SK-N-SH treated with all-trans-retinoic acid at 6 μM for 48 hours (cell line): ENCODE data around the gene OR13F1.

Experiments
- RARB ChIP-seq: fragments of 250-450 bp; sonication (Bioruptor Pico); IDR thresholded peaks from 2 replicates; pipeline ENCODE4 v1.8.0; 2021; ENCODE audit warnings: mild to moderate bottlenecking, moderate library complexity
- SNAI2 ChIP-seq: fragments of 250-450 bp; sonication (Bioruptor Pico); IDR thresholded peaks from 2 replicates; pipeline ENCODE4 v1.5.0; 2020; ENCODE audit warnings: mild to moderate bottlenecking, moderate library complexity
- TSHZ2 ChIP-seq: fragments of 250-450 bp; sonication (Bioruptor Pico); IDR thresholded peaks from 2 replicates; pipeline ENCODE4 v1.5.0; 2020; ENCODE audit warnings: mild to moderate bottlenecking, moderate library complexity
- ZC3H10 ChIP-seq: fragments of 250-450 bp; sonication (Bioruptor Pico); IDR thresholded peaks from 2 replicates; pipeline ENCODE4 v1.5.1; 2021; ENCODE audit warnings: mild to moderate bottlenecking, moderate library complexity
- ZFP3 ChIP-seq: fragments of 250-450 bp; sonication (Bioruptor Pico); IDR thresholded peaks from 2 replicates; pipeline ENCODE4 v1.5.0; 2020; ENCODE audit warnings: mild to moderate bottlenecking, moderate library complexity
- ZFP30 ChIP-seq: fragments of 450-650 bp; formaldehyde crosslinking; IDR thresholded peaks from 2 replicates; pipeline ENCODE4 v1.5.0; 2022; ENCODE audit warnings: mild to moderate bottlenecking, moderate library complexity
- ZNF8 ChIP-seq: fragments of 450-650 bp; formaldehyde crosslinking; IDR thresholded peaks from 2 replicates; pipeline ENCODE4 v1.5.0; 2020; ENCODE audit warnings: mild to moderate bottlenecking, moderate library complexity
- TF ChIP-seq, protein P1 (sequence below): fragments of 250-450 bp; sonication (Bioruptor Pico); IDR thresholded peaks from 2 replicates; pipeline ENCODE4 v1.8.0; 2020; ENCODE audit warnings: mild to moderate bottlenecking, moderate library complexity, borderline replicate concordance

- TF ChIP-seq TSHZ2 (no peak), RARB (CRISPR knock-in tag) (no peak), ZFP3 (CRISPR knock-in tag) (no peak), SNAI2 (CRISPR knock-in tag) (no peak), ZC3H10 (CRISPR knock-in tag) (no peak), ZFP30 (no peak), ZNF8 (CRISPR knock-in tag) (no peak)
- TF ChIP-seq, protein P1, sequence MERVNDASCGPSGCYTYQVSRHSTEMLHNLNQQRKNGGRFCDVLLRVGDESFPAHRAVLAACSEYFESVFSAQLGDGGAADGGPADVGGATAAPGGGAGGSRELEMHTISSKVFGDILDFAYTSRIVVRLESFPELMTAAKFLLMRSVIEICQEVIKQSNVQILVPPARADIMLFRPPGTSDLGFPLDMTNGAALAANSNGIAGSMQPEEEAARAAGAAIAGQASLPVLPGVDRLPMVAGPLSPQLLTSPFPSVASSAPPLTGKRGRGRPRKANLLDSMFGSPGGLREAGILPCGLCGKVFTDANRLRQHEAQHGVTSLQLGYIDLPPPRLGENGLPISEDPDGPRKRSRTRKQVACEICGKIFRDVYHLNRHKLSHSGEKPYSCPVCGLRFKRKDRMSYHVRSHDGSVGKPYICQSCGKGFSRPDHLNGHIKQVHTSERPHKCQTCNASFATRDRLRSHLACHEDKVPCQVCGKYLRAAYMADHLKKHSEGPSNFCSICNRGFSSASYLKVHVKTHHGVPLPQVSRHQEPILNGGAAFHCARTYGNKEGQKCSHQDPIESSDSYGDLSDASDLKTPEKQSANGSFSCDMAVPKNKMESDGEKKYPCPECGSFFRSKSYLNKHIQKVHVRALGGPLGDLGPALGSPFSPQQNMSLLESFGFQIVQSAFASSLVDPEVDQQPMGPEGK (CRISPR knock-in tag): no peak
Observed at GRCh38 chr9:104536756-104537155, 32.7 kb downstream of the OR13F1 start, which contains the start of gene OR13C3.
